Memory B cell (primary cell): ENCODE measurements around the gene ARHGAP30.
"Not testable (repeated sequence)": the region's sequence is repeated elsewhere in the genome, so short reads cannot be mapped to it uniquely, and the experiment has no call there.

Experiments used
- ATAC-seq: fragments of 150-1000 bp; cut with Tn5 transposase; 2 replicates; pipeline ENCODE4 v1.10.0; 2021; ENCODE audit warnings: low read depth, mild to moderate bottlenecking, moderate library complexity
- DNase-seq, 2 donors: peaks; one replicate each; pipeline ENCODE4 v3.0.0; 2022; ENCODE audit warnings: low spot score in 2 of 2
- H3K27ac Mint-ChIP-seq: one replicate; pipeline ENCODE4 v1.8.0; 2022; ENCODE audit warnings: mild to moderate bottlenecking, moderate library complexity, mixed read lengths
- H3K27me3 Mint-ChIP-seq: one replicate; pipeline ENCODE4 v1.8.0; 2022; ENCODE audit warnings: mixed read lengths
- H3K36me3 Mint-ChIP-seq: one replicate; pipeline ENCODE4 v1.8.0; 2022; ENCODE audit warnings: mild to moderate bottlenecking, mixed read lengths
- H3K4me1 Mint-ChIP-seq: one replicate; pipeline ENCODE4 v1.8.0; 2022; ENCODE audit warnings: mixed read lengths
- H3K4me3 Mint-ChIP-seq: one replicate; pipeline ENCODE4 v1.8.0; 2022; ENCODE audit warnings: mild to moderate bottlenecking, moderate library complexity, mixed read lengths
- H3K9me3 Mint-ChIP-seq: one replicate; pipeline ENCODE4 v1.8.0; 2022; ENCODE audit warnings: mixed read lengths

ARHGAP30 gene

DNA sequence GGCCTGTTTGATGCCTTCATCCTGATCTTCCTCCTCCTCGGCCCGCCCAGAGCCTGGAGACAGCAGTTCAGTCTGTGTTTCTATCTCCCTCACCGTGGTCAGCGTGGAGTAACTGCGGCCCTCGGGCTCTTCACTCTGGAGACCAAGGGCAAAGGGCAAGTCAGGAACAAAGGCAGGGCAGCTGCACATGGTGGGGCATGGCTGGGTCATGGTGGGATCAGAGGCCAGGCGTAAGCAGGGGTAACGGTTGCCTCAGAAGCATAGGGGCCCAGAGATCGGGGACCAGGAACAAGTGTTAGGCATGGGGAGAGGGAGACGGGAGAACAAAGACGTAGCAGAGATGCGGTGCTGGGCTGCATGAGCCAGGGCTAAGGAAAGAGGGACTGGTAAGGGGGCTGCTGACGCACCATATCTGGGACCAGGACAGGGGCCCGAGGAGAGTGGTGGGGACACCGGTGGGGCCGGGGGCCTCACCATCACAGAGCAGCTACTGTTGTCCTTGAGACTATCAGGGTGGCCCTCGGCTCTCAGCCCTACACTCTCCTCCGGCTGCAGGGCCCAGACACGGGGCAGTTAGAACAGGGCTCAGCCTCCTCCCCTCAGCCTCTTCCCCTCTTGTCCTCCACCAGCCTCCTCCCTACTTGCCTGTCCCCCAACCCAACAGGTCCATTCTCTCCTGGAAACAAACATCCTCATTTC is 3.2 kb upstream of the ARHGAP30 start:
- Mint-ChIP-seq H3K4me3 (no peak overlapping the region), H3K4me1 (peaks cover 28% of the 10 kb centered on the region), H3K9me3 (no peaks in the 10 kb centered on the region), H3K36me3 (peaks cover 4% of the 10 kb centered on the region), H3K27me3 (no peaks in the 10 kb centered on the region), H3K27ac (no peak overlapping the region)
- DNase-seq (no peak), ATAC-seq (no peak)

DNA sequence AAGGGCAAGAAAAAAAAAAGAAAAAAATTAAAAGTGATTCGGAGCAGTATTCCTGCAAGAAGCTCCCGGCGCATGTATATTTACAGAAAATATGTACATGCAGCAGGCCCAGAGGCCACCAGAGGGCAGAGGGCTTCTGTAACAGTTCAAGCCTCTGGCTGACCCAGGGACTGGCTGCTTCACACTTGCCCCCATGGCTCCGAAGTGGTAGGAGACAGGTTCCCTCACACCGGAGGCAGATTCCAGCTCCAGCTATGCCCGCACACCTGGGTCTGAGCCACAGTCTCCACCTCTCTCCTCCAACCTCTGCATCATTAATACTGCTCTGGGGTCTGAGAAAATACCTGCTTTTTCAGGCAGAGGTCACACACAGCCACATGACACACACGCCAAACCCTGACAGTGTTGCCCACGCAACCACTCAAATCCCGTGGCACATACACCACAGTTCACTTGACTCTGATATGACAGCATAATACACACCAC is 2.2 kb upstream of the ARHGAP30 start:
- DNase-seq: peak; percentile 32 to 40
- H3K9me3 Mint-ChIP-seq: no peaks in the 10 kb centered on the region
- H3K27me3 Mint-ChIP-seq: no peaks in the 10 kb centered on the region
- peaks cover 37% of the 10 kb centered on the region for H3K4me1 Mint-ChIP-seq
- no peak overlapping the region for H3K4me3 Mint-ChIP-seq
- ATAC-seq: no peak
- H3K27ac Mint-ChIP-seq: peak overlapping the region; percentile 75
- peaks cover 8% of the 10 kb centered on the region for H3K36me3 Mint-ChIP-seq

DNA sequence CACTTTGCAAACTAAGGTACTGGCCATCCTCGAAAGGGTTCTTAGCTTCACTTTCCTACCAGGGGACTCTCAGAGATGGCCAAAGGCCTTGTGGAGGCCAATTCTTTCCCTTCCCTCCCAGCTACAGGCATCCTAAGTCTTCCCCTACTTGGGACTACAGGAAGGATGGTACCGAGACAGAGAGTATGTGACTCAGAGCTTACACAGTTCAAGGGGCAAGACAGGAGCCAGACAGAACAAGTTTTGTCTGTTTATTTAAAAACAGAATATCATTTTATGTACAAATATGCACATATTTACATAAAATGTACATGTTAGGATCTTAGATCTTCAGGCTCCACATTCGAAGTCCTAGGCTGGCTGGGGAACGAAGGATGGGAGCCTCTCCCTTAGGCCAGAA is 1.1 kb upstream of the ARHGAP30 start:
- H3K4me1 Mint-ChIP-seq: peaks cover 43% of the 10 kb centered on the region
- H3K36me3 Mint-ChIP-seq: peaks cover 13% of the 10 kb centered on the region
- no peaks in the 10 kb centered on the region for H3K27me3 Mint-ChIP-seq
- no peak for DNase-seq
- peak overlapping the region; percentile 95 for H3K27ac Mint-ChIP-seq
- no peaks in the 10 kb centered on the region for H3K9me3 Mint-ChIP-seq
- ATAC-seq: no peak
- no peak overlapping the region for H3K4me3 Mint-ChIP-seq

DNA sequence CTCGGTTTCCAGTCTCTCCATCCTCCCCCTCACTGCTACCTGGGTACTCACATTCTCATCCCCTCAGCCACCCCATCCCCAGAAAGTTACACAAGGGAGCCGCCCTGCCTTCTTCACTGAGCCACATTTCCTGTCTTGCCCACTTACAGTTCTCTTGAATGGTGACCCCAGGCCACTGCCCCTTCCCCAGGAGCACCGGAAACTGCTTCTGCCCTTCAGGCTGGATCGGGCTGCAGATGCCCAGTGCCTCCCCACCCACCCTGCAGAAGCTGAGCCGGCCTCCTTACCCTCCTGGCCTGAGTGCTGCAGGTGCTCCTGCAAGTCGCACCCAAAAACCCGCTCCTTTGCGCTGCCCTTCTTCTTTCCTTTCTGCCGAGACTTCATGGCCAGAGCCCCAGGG is 450 bp downstream of the ARHGAP30 start:
- H3K4me3 Mint-ChIP-seq: peak overlapping the region; percentile 98
- H3K4me1 Mint-ChIP-seq: peaks cover 49% of the 10 kb centered on the region
- peak overlapping the region; percentile 95 for H3K27ac Mint-ChIP-seq
- no peaks in the 10 kb centered on the region for H3K9me3 Mint-ChIP-seq
- DNase-seq: no peak
- H3K36me3 Mint-ChIP-seq: peaks cover 17% of the 10 kb centered on the region
- no peak for ATAC-seq
- H3K27me3 Mint-ChIP-seq: no peaks in the 10 kb centered on the region

DNA sequence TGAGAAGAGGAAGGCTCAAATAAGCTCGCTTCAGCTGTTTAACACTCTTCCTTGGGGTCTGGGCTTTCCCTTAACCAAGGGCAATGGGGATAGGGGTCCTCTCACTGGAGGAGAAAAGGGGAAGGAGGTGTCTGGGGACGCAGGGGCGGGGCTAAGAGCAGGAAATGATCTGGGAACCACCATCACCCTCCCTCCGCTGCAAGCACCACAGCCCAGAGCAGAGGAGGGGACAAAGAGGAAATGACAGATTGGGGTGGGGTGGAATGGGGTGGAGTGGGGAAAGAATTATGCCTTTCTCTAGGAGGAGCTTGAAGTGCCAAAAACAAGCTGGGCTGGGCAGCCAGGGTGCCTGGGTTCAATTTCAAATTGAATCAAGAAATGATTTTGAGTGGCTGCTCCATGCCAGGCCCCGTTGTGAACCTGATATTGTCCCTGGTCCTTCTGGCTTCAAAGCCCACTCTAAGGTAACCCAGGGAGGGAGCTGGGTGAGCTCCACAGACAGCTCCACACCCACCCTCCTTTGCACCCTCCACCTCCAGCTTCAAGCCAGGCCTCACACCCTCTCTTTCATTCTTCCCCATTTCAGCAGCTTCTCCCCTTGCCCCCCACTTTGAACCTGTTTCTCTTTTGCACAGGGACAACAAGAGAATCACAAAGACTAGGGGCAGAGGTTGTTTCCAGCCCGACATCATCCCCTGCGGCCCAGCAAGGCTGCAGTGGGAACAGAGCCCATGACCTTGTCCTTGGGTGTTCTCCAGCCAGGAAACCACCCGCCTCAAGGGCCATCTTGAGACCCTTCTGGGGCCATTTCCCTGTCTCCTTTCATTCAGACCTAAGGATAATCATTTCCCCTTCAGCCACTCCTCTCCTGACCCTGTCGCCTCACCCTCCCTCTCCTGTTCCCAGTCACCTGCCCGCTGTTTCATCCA is 1.1 kb downstream of the ARHGAP30 start:
- no peaks in the 10 kb centered on the region for H3K9me3 Mint-ChIP-seq
- DNase-seq (peak; percentile 63 to 71), ATAC-seq (peak; percentile 68)
- peaks cover 54% of the 10 kb centered on the region for H3K4me1 Mint-ChIP-seq
- H3K27ac Mint-ChIP-seq: peak overlapping the region; percentile 95
- peak overlapping the region; percentile 98 for H3K4me3 Mint-ChIP-seq
- H3K36me3 Mint-ChIP-seq: peaks cover 19% of the 10 kb centered on the region
- no peaks in the 10 kb centered on the region for H3K27me3 Mint-ChIP-seq

DNA sequence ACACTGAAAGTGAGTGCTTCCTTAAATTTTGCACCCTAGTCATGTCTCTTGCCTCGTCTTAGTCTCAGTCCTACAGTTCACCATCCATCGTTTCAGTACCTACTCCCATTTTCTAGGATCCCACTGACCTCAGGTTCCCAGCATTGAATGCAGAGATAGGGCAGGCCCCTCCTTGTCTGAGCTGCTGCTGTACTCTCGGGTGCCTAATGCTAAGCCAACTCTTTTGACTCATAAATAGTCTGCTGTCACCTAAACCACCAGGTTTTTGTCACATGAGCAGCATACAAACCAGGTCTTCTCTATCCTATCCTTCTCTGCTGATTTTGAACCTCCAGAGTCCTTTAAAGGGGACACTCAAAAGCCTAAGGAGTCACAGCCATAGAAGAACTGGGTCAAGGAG is 3.0 kb downstream of the ARHGAP30 start:
- peak overlapping the region; percentile 98 for H3K4me3 Mint-ChIP-seq
- DNase-seq (no peak), ATAC-seq (no peak)
- peak overlapping the region; percentile 95 for H3K27ac Mint-ChIP-seq
- H3K27me3 Mint-ChIP-seq: no peaks in the 10 kb centered on the region
- peaks cover 58% of the 10 kb centered on the region for H3K4me1 Mint-ChIP-seq
- peaks cover 25% of the 10 kb centered on the region for H3K36me3 Mint-ChIP-seq
- H3K9me3 Mint-ChIP-seq: no peaks in the 10 kb centered on the region

DNA sequence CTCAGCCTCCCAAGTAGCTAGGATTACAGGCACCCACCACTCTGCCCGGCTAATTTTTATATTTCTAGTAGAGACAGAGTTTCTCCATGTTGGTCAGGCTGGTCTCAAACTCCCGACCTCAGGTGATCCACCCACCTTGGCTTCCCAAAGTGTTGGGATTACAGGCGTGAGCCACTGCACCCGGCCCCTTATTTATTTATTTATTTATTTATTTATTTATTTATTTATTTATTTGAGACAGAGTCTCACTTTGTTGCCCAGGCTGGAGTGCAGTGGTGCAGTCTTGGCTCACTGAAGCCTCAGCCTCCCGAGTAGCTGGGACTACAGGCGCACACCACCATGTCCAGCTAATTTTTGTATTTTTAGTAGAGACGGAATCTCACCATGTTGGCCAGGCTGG is 4.0 kb downstream of the ARHGAP30 start:
- Mint-ChIP-seq H3K4me1 (peaks cover 58% of the 10 kb centered on the region), H3K36me3 (peaks cover 27% of the 10 kb centered on the region)
- H3K4me3 Mint-ChIP-seq, H3K27me3 Mint-ChIP-seq, H3K9me3 Mint-ChIP-seq, H3K27ac Mint-ChIP-seq, ATAC-seq, DNase-seq: not testable (repeated sequence)

DNA sequence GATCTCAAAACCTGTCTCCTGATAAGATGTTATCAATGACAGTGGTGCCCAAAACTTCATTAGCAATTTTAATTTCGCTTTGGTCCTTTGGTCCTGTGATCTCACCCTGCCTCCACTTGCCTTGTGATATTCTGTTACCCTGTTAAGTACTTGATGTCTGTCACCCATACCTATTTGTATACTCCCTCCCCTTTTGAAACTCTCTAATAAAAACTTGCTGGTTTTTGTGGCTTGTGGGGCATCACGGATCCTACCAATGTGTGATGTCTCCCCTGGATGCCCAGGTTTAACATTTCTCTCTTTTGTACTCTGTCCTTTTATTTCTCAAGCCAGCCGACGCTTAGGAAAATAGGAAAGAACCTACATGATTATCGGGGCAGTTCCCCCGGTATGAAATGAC is 5.8 kb downstream of the ARHGAP30 start:
- peak overlapping the region; percentile 41 for H3K4me3 Mint-ChIP-seq
- not testable (repeated sequence) for H3K9me3 Mint-ChIP-seq
- H3K36me3 Mint-ChIP-seq: peaks cover 30% of the 10 kb centered on the region

DNA sequence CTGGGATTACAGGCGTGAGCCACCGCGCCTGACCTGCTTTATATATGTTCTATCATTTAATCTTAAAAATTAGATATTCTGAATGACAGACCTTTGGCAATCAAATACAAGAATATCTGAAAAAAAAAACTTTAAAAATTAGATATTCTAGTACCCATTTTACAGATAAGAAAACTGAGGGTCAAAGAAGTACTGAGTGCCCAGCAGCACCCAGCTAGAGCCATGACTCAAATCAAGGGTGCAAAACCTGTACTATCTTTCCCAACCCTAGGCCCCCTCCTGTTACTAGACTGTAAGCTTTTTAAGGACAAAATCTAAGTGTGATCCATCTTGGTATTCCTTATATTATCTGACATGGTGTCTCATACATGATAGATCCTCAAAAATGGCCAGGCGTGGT is 8.3 kb downstream of the ARHGAP30 start:
- Mint-ChIP-seq H3K27ac (no peak overlapping the region), H3K36me3 (peaks cover 26% of the 10 kb centered on the region), H3K27me3 (no peaks in the 10 kb centered on the region), H3K4me3 (no peak overlapping the region), H3K4me1 (peaks cover 35% of the 10 kb centered on the region), H3K9me3 (no peaks in the 10 kb centered on the region)
- ATAC-seq (no peak), DNase-seq (no peak)

More for the DNA sequence above, 5.8 kb downstream of the ARHGAP30 start:
- Mint-ChIP-seq H3K27ac (peak overlapping the region; percentile 68), H3K4me1 (peaks cover 52% of the 10 kb centered on the region)
- ATAC-seq, H3K27me3 Mint-ChIP-seq, DNase-seq: not testable (repeated sequence)

DNA sequence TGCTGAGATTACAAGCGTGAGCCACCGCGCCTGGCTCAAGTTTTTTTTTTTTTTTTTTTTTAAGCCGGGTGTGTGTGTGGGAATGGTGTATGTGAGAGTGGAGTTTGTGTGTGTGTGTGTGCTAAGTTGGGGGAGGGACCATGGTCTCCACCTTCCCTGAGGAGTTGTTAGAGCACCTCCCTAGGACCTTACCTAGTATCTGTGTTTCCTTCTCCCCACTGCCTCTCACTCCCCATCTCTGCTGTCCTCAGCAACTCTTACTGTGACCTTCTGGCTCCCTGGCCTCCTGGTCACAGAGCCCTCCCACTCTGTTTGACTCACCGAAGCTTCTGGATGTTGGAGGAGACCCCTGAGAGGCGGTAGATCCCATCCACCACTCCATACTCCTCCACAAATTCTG is 10.4 kb downstream of the ARHGAP30 start:
- ATAC-seq (no peak), DNase-seq (no peak)
- Mint-ChIP-seq H3K4me1 (peaks cover 32% of the 10 kb centered on the region), H3K9me3 (no peaks in the 10 kb centered on the region), H3K27ac (no peak overlapping the region), H3K27me3 (no peaks in the 10 kb centered on the region), H3K4me3 (no peak overlapping the region), H3K36me3 (peaks cover 28% of the 10 kb centered on the region)

DNA sequence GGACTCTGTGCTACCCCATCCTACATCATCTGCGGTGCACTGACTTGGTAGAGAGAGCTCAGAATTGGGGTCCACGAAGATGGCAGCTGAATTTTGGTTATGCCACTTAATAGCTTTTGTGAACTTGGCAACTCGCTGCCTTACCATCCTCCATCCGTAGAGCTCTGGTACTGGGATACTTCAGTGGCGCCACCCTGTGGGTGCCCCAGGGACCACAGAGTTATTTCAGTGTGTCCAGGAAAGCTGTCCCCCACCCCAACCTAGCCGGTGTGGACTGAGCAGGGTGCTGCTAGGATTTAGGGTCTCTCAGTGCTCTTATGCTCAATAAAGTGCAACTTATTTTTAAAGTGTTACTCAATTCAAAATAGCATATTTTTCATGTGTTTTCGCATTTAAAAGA is 14.9 kb downstream of the ARHGAP30 start:
- DNase-seq: no peak
- H3K27me3 Mint-ChIP-seq: no peaks in the 10 kb centered on the region
- H3K4me1 Mint-ChIP-seq: peaks cover 12% of the 10 kb centered on the region
- no peak for ATAC-seq
- H3K4me3 Mint-ChIP-seq: no peak overlapping the region
- no peak overlapping the region for H3K27ac Mint-ChIP-seq
- peaks cover 35% of the 10 kb centered on the region for H3K36me3 Mint-ChIP-seq
- H3K9me3 Mint-ChIP-seq: no peaks in the 10 kb centered on the region

DNA sequence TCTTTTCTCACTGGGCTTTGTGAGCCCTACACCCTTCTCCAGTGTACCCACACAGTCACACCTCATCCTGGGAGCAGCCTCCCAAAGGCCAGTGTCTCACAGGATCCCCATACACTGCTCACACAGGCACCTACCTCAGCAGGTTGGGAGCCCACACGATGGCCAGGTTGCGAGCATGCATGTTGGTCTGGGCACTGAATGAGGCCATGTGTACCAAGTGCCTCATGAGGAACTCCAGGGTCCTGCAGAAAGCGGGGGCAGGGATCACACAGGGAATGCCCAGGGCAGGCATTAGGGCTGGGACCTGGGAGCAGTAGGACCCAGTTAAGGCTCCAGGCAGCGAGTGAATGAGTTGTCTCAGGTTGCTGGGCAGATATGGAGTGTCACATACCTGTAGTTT is 15.5 kb downstream of the ARHGAP30 start:
- H3K27ac Mint-ChIP-seq: no peak overlapping the region
- no peaks in the 10 kb centered on the region for H3K27me3 Mint-ChIP-seq
- H3K9me3 Mint-ChIP-seq: no peaks in the 10 kb centered on the region
- DNase-seq (no peak), ATAC-seq (no peak)
- peaks cover 10% of the 10 kb centered on the region for H3K4me1 Mint-ChIP-seq
- peaks cover 35% of the 10 kb centered on the region for H3K36me3 Mint-ChIP-seq
- H3K4me3 Mint-ChIP-seq: no peak overlapping the region

DNA sequence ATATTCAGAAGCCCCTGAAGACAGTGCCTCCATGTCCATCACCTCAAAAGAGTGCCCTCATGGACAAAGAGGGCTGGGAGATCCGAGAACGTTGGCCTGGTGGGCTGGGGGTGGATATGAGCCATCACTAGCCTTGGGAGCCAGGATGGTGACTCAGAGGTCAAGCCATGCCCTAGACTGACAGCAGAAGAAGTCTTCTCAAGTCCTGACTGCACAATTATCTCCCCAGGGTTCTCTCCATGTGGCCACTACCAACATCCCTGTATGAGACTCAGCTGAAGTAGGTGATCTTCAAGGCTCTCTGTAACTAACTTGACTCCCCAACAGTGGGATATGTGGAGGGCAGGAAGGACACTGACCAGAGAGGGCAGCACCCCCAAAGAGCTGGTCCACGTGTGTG is 16.8 kb downstream of the ARHGAP30 start:
- no peaks in the 10 kb centered on the region for H3K27me3 Mint-ChIP-seq
- no peak overlapping the region for H3K4me3 Mint-ChIP-seq
- peaks cover 44% of the 10 kb centered on the region for H3K36me3 Mint-ChIP-seq
- peak overlapping the region; percentile 65 for H3K27ac Mint-ChIP-seq
- H3K4me1 Mint-ChIP-seq: peaks cover 19% of the 10 kb centered on the region
- H3K9me3 Mint-ChIP-seq: no peaks in the 10 kb centered on the region
- DNase-seq (no peak), ATAC-seq (no peak)

DNA sequence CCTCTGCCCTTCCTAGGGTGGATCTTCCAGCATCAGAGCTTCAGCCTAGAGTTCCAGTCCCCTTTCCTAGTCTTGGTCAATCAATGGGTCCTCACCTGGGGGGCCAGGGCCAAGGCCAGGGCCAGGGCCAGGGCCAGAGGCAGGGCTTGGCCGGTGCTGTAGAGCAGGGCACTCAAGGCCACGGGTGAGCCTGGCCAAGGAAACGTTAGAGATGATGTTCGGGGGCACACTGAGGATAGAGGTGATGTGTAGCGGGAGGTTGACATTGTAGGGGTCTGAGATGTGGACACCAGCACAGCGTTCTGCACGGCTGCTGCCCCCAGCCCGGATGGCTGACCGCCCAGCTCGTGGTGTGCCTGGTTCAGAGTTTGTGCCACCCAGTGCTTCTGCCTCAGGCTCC is 18.5 kb downstream of the ARHGAP30 start:
- Mint-ChIP-seq H3K4me3 (no peak overlapping the region), H3K27ac (no peak overlapping the region), H3K4me1 (peaks cover 27% of the 10 kb centered on the region), H3K36me3 (peaks cover 38% of the 10 kb centered on the region), H3K9me3 (no peaks in the 10 kb centered on the region), H3K27me3 (no peaks in the 10 kb centered on the region)
- ATAC-seq: no peak
- no peak for DNase-seq
